Pulmonary artery endothelial cell (primary cell): Measurements from ENCODE around the gene GADL1. TPM values are rescaled to one million over a fixed set of nuclear protein-coding genes. Genes with fewer than 3 reads are reported as not detected.

Source experiments
- DNase-seq: peaks from one replicate; pipeline ENCODE4 v3.0.0-alpha.2; 2011; ENCODE audit warnings: low read depth, low spot score
- total RNA-seq: library from RNA; depleted of rRNA; stranded (reverse); fragments of >200 nt; gene quantifications from 2 replicates; pipeline ENCODE4 v1.2.3, GENCODE V29; 2014

GADL1 gene
- total RNA-seq, 1 donor from 2014 or later = not detected

DNA sequence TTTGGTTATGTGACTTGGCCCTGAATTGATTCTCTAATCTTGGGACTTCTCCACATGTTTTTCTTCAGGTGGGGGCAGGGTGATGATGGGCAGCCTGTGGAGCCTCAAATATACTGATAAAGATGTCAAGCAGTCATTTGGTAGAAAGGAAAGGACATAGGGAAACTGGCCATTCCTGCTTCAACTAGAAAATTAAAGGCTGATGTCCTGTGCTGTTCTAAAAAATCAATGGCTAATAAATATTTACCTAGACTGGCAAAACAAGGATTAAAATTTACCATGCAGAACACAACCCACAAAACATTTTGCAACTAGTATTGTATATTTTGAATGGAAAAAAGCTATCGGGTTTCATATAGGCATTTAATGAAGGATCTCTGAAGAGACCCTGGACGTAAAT lies 133.7 kb downstream of the GADL1 start:
- no peak for DNase-seq

DNA sequence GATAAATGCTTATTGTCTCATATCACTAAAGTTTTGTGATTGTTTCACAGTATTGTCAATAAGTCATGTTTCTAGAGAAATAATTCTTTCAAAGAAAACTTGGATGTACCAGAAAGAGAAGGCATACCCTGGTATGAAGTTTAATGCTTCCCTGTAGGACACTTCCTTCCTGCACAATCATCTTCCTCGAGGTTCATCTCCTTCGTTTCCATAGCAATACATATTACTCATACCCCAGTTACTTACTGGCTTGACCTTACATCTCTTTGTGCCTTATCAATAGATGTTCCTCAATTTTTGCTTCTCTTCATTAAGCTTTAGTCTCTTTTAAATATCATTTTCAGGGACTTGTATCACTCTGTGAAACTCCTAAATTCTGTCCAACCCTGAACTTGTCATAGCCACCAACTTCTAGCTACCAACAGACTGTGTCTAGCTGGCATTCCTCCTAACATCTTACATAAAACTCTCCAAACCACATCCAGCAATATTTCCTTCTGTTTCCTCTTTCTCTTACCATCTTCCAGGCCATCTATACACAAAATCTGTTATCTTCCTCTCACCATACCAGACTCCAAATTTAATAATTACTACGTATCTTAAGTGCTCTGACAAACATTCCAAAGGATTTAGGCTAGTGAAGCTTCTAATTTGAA lies 134.3 kb downstream of the GADL1 start:
- DNase-seq = no peak

DNA sequence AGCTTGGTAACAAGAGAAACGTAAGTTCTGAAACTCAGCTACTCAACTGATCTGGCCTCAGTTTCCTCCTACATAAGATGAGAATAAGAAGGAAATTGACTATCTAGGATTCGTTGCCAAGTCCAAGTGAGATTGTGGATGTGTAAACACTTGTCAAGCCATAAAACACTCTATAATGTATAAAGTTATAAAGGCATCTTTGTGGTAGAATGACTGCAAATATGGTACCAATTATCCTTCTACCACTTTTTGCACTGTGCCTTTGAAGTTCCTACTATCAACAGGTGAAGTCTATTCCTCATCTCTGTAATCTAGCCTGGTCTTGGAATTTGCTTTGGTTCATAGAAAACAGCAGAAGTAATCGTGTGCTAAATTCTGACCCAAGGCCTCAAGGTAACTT lies 138.2 kb downstream of the GADL1 start:
- no peak for DNase-seq

DNA sequence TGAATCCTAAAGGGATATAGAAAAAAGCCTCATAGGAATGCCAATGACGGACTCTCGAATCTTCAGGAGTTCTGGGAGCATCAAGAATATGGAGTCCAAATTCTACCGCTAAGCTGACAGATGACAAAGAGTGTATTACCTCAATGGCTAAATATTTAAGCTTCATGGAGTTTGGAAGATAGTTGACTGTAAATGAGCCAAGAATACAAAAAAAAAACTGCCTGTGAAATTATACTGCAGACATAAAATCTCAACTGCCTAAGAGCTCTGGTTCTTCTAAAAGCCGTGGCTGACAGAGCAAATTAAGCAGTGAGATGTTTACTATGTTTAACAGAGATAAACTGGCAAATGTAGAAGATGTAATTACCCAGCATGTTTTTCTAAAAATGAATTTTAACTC lies 140.0 kb downstream of the GADL1 start:
- no peak for DNase-seq

DNA sequence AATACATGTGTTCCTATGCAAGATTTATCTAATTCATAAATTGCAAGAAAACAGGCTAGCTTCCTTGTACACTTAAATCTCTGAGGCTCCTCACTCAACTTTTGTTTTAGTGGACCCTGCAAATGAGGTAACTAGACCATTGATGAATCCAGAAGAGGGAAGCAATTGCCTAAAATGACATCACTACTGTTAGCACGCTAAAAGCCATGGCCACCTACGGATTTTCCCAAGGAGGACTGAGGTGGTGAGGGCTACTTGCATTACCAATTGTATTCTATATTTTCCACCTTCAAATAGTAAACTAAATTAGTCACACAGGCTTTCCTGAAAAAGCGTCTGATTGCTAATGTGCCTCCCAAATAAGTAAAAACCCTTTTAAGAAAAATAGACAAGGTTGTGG lies 140.7 kb downstream of the GADL1 start:
- DNase-seq = no peak

DNA sequence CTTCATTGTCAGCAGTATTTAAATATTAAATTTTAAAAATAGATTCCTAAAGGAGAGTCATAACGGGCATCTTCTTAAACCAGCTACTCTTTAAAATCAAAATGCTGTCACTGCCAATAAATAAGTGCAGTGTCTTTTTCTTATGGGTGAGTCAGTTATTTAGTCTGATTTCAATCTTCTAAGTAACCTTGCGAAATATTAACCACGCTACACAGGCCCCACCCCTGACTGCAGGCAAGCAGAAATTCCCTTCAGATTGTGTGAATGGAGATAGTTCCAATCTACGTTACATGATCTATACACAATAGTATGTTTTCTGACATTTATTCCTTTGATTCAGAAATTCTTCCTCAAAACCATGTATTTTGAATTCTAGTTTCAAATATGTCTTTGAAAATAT lies 141.5 kb downstream of the GADL1 start:
- no peak for DNase-seq

DNA sequence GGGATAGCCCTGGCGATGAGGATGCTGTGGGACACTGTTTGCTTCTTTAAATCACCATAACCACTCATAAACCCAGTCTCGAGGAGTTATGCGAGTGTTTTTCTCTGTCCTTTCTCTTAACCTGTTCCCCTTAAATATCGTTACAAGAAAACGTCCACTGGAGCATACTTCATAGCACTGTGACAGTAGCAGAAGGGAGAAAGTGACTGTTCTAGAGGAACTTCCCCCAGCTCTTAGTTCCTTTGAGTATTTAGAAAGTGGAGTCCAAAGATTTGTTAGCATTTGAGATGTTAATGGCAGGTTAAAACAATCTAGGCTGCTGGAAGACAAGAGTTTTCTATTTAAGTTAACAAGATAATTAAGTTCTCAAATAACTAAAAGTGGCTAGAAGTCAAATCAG lies 142.0 kb downstream of the GADL1 start:
- DNase-seq = no peak

DNA sequence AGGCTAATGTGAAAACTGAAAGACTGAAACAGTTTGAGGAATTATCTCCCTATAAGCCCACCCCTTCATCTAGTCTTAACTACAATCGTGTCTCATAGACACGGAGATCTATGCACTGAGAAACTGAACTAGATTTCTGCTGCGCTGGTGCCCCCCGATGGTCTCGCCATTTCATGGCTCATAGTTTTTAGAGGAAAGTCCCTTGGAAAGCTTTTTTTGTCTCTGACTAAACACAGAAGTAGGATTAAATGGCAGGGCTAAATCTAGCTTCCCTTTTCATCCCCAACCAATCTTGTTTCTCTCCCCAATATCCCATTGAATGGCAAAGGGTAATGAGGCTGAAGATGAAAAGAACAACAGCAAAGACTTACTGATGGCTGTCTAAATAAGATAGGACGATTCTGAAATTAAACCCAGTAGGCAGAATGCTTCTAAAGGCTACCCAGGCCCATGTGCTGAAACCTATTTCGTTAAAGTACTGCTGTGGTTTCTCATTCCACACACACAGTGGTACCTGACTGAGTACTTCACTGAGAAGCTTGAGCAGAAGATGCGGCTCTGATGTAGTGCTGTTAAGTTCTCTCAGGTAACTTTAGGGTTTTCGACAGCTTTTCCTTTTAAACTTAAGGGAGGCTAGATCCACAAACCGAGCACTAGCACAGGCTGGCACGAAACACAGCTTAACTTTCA lies 142.7 kb downstream of the GADL1 start:
- DNase-seq = no peak

DNA sequence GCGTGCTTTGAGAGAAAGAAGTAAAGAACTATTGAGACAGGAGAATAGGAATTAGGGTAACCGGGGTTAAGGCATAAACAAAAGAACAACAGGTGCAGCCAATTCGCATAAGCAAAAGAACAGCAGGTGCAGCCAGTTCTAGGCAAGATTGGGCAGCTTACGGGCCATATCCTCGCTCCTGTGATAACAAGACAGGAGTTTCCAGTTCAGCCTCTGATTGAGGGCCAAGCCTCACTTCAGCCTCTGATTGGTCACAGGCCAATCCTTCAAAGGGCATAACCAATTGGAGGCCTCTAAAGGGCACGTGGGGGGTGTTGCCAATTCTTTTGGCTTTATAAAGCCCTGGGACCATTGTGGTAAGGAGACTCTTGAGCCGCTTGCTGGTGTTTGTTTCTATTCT lies 143.5 kb downstream of the GADL1 start:
- no peak for DNase-seq

DNA sequence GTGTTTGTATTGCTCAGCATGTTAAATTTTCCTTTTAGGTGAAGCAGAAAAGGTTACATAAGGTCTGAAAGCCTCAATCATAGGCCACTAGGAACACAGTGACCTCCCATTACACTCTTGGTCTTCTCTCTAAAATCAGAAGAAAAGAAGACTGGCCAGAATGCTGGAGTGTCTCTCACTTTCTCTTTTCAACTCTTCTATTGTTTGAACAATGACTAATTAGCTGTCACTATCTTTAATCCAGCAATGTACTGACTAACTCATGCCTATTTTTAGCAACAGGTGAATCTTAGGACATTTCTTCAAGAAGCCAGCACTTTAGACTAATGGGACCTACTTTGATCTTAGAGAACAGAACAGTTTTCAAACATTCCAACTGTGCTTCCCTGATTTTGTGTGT lies 145.2 kb downstream of the GADL1 start:
- DNase-seq = no peak

DNA sequence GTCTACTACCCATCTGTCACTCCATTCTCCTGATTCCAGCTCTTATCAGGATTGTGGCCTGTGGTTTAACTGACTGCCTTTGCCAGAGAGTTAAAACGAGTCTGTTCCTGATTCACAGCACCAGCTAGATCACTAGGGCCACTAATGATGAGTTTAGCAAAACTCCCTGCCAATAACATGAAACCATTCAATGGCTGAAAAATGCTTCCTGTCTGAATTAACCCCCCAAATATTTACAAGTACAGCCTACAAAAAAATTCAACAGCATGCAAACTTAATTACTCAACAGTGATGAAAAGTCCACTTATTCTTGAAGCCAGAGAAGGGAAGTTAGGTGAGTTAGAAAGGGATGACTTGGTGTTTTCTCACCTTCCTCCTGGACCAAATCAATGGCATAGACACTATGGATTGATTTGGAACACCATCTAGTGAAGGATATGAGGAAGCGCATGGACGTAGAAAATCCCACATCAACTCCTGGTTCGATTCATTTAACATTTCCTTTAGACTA lies 146.6 kb downstream of the GADL1 start:
- DNase-seq = no peak

DNA sequence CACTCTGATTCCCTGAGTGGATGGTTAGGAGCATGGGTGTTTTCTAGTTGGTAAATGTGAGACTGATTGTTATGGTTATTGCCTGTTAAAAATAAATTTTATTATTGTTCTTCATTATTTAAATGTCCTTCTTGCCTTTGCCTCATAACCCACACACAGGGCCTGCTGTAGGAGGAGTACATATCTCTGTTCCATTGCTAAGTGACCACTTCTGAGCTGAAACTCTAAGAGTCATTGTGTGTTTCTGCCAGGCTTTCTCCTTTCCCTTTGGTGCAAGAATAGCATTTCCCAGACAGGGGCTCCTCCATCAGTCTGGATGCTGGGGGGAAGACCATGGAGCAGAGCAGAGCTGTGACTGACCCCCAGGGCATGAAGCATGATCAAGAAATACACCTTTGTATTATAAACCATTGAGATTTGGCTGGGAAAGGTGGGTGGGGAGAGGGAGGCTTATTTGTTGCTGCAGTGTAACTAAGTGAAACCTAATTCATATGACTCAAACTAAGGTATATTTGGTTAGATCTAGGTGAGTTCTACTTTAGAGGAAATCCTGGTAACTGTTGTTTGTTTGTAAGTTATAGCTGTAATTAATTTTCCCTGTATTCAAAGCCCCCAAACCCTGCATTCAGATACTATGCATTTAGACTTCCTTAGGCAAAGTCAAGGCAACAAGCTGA lies 150.7 kb downstream of the GADL1 start:
- DNase-seq = no peak

DNA sequence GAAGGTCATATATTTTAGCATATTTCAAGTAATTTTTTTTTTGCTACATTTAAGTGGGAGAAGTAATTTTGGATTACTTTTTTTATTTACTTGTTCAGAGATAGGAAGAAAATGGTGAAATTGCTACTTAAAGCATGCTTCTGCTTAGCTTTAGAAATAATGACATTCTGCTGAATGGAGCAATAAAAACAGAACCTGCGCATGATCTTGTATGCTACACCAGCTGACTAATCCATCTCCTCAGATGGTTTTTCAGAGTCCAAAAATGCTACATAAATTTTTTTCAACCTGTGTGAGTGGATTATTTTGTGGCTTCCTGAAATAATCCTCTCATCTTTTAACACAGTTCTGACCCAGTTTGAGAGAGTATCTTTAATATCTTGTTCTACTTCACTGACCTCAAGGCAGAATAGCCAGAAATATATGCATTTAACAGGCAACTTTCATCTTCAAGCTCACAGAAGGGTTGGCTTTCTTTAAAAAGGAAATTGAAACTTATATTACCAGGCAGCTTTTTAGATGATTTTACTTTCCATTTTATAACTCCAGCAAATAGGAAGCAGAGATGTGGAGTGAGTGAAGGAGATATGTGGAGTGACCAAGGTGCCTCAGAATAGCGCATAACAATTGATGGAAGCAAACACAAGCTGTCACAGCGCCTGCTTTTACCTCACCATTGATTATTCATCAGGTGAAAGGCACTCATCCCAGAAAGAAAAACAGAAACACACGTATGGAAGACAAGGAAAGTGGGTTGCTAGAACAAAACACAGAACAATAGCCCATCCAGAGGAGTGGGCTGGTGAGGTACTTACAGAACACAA lies 151.5 kb downstream of the GADL1 start:
- DNase-seq = no peak

DNA sequence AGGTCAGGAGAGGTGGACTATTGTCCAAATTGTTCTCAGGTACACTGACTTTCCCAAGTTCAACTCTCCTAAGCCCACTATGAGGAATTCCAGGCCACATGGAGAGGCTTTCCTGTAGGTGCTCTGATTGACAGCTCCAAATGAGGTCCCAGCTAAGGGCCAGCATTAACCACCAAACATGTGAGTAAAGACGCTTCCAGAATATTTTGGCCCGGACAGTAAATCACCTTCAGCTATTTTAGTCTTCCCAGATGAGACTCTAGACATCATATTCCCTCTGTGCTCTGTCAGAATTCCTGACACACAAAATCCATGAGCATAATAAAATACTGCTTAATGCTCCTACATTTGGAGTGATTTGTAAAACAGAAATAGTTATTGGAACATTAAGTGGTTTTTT lies 152.6 kb downstream of the GADL1 start:
- no peak for DNase-seq

DNA sequence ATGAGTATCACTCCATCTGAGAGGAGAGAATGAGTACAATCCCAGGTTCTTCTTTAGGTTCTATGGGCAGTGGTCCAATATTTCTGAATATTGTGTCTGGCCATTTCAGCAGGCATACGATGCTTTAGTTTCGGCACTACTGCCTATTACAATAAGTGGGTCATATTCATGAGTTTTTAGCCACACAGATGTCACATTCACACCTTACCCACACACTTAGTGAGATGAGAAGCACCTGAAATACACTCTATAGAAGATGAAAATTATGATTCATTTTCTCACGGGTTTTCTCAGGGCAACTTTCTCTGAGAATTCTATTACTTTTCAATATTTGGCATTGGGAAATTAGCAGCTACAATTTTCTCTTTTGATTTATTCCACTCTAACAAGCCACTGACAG lies 155.9 kb downstream of the GADL1 start:
- no peak for DNase-seq

DNA sequence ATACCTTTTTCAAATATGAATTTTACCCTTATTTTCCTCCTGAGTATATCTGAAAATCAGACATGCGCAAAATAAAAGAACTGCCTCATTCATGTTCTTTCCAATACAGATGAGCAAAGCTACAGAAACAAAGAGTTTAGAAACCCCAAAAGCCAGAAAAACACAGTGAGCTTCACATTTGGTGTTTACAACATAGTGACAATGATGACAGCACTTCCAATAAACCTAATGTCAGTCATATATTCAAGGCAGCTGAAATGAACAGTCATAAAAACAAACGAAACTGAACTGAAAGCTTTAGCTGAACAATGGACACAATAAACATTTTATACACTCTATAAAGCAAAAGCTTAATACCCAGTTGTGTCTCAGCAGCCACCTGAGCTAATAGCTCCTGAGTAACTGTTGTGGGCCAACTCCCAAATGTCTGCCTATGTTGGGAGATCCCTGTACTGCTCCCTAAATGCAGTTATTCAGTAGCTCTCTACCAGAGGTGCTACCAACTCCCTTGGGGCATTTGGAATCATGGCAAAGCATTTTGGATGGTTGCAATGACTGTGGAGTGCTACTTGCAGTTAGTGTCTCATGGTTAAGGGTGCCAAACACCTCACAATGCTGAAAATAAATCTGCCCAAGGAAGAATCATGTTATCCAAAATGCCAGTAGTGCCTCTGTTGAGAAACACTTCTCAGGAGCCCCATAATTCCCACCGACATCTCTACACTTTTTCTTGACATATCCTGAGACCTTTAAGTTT lies 156.5 kb downstream of the GADL1 start:
- DNase-seq = no peak

DNA sequence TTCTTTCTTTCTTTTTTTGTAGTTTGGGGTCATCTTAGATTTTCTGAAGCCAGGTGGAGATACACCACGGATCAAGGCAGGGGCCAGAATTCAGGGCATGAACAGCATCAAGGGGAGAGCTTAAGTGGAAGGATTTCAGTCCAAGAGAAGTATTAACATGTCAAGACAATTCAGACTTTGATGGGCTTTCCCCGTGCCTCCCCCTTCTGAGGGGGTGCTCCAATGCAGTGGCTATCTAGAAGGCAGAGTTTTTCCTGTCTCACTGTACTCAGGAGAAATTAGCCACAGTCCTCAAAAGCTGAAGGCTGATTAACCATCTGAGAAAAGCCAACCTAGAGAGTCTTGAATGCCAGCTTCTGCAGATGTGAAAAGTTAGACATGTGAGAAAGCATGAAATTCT lies 160.8 kb downstream of the GADL1 start:
- DNase-seq = no peak

DNA sequence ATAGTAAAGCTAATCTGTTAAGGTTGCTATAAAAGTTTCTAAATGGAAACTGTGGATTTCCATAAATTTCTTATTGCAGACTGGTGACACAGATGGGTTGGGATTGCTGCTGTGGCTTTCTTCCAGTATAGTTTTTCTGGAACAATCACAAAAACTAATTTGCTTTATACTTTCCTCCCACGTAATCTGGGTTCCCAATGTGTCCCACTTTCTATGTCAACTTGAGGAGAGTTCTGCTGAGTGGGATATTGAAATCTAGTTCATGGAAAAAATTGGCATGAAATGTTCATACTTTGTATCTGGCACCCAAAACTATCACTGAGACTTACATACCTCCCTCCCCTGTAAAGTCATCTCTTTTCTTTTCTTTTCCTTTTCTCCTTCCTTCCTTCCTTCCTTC lies 161.3 kb downstream of the GADL1 start:
- no peak for DNase-seq

DNA sequence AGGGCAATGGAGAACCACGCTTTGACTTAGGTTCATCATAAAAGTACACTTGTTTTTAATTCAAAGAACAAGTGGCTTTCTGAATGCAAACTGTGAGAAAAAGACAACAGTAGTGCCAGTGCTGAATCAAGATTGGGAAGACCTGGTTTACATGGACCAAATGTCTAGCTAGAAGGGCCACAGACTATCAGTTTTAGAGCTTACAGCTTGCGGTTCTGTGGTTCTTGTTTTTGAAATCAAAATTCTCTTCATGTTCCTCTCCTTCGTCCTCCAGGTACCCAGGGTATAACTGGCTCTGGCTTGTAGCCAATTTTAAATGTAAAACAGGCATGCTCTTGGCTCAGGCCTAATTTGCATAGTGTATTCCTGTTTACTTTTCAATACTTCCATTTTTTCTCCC lies 163.5 kb downstream of the GADL1 start:
- DNase-seq = no peak

DNA sequence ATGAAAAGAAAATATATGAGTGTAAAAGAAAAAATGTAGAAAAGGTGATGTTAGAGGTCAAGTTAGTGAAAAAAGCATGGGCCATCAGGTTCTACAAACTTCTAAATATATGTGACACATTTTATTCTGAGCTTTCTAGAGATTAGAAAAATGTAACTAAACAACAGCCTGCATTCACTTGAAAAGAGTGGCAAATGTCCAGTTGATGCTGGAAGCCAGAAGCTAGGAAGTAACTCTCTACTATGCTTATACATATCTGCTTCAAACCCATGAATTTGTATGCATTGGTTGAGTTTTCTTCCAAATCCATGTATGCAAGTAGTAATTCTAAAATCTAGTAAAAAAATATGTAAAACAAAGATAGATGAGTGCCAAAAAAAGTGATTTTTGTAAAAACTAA lies 164.5 kb downstream of the GADL1 start:
- no peak for DNase-seq

DNA sequence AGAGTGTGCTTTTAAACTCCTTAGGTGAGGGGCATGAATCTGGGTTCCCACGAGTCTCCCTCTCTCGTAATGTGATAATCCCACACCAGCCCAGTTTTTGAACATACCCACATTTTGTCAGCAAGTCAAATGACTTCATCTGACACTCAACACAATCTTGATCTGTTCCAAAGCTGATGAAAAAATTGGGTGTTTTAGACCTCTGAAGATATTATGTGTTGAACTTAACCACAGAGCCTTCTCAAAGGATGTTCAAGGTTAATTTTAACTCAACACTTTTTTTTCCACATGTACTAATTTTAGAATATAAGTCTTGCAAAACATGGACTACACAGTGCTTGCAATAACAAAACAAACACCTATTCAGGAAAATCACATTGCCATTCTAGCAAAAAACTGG lies 164.9 kb downstream of the GADL1 start:
- DNase-seq = no peak
